ENCODE results near the gene JMJD1C.

DNA sequence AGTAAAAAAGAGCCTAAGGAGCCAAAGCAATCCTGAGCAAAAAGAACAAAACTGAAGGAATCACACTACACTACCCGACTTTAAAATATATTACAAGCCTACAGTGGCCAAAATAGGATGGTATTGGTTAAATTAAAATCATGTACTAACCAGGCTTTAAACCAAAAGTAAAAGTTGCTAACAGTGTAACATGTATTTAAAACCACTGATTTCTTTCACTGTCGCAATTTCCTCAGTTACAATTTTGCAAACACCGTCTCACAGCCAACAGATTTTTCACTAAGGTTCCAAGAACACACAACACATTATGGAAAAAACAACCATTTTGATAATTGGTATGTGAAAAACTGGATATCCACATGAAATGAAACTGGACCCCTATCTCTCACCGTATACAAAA is 74.0 kb downstream of the JMJD1C start:
- no peak for TF ChIP-seq RBAK (tag by site-specific recombination; IDR thresholded peaks at IDR 0.05)
- no peak for TF ChIP-seq ZBTB48 (tag by site-specific recombination; IDR thresholded peaks at IDR 0.05)
- TF ChIP-seq ZNF639 (tag by site-specific recombination; IDR thresholded peaks at IDR 0.05) = no peak
- TF ChIP-seq, protein P1, sequence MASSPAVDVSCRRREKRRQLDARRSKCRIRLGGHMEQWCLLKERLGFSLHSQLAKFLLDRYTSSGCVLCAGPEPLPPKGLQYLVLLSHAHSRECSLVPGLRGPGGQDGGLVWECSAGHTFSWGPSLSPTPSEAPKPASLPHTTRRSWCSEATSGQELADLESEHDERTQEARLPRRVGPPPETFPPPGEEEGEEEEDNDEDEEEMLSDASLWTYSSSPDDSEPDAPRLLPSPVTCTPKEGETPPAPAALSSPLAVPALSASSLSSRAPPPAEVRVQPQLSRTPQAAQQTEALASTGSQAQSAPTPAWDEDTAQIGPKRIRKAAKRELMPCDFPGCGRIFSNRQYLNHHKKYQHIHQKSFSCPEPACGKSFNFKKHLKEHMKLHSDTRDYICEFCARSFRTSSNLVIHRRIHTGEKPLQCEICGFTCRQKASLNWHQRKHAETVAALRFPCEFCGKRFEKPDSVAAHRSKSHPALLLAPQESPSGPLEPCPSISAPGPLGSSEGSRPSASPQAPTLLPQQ (tag by site-specific recombination; IDR thresholded peaks at IDR 0.05) = no peak

Data from HEK293 (cell line).